ENCODE measurements around the gene DGCR2.

The DGCR2 gene

DNA sequence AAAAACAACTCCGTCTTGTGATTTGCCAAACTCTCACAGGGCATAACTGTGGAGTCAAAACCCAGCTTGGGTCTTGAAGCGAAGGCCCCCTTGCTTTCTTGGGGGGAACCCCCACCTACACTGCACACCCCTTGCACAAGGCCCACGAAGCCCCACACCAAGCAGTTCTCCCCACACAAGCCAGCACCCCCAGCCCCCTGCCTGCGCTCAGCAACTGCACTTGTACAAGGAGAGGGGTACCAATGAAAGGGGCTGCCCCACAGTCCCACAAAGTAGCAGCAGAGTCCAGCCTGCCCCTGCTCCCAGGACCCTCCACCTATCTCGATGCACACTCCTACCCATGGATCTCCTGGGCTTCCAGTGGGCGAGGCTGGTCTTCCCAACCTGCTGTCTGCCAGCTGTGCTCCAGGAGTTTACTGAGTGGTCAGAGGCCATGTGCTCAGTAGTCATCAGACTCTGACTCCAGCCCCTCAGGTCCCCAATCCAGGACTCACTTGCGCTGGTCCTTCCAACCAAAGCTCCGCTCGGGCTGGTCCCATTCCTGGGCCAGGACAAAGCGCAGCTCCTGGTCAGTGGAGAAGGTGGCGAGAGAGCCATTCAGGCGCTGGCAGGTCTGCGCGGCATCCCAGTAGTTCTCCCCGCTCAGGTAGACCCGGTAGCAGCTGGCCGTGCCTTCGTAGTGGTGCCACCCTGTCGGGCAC is 57.7 kb downstream of the DGCR2 start:
- H3K27me3 ChIP-seq (ENCODE audit: control insufficient read depth, insufficient read depth, low read length) = no peaks in the 10 kb centered on the region
- peaks cover 14% of the 10 kb centered on the region for H3K36me3 ChIP-seq (ENCODE audit: control insufficient read depth, insufficient read depth, low read length)
- H3K9me3 ChIP-seq (ENCODE audit: control insufficient read depth, low read length) = no peaks in the 10 kb centered on the region
- no peak overlapping the region for H3K9ac ChIP-seq (ENCODE audit: low read length)
- H3K4me3 ChIP-seq (ENCODE audit: low read length) = no peak overlapping the region
- H3K4me1 ChIP-seq (ENCODE audit: control insufficient read depth, insufficient read depth, low read length) = peaks cover 6% of the 10 kb centered on the region

DNA sequence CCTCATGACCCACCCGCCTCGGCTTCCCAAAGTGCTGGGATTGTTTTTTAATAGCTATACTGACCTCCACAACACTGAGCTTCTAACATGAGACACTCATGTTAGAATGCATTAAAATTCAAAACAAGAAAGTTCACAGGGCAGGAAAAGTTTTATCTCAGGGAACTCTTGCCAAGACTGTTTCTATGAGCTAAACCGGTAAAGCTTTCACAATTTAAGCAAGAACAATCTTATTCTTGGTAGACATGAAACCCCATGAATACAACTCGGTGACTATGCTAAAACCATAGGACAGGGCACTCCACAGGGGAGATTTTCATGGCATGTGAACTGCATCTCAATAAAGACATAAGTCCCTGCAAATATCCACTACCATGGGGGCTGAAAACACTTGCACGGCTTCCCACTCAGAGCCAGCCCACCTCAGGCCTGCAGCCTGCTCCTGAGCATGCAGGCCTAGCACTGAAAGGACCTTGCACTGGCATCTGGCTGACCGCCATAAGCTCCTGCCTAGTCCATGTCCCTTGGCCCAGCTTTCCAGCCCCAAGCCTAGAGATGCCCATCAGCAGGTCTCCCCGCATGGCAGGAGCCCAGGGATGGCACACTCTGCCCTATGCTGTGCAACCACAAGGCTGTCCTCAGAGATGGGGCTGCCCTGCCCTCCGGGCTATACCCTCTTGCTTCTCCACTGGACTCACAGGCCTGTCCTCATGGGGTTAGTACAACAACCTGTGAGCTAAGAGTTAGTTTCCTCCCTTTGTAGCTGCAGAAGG is 58.4 kb downstream of the DGCR2 start:
- peaks cover 6% of the 10 kb centered on the region for H3K4me1 ChIP-seq (ENCODE audit: control insufficient read depth, insufficient read depth, low read length)
- no peaks in the 10 kb centered on the region for H3K9me3 ChIP-seq (ENCODE audit: control insufficient read depth, low read length)
- no peaks in the 10 kb centered on the region for H3K27me3 ChIP-seq (ENCODE audit: control insufficient read depth, insufficient read depth, low read length)
- peaks cover 14% of the 10 kb centered on the region for H3K36me3 ChIP-seq (ENCODE audit: control insufficient read depth, insufficient read depth, low read length)
- H3K9ac ChIP-seq (ENCODE audit: low read length) = no peak overlapping the region
- no peak overlapping the region for H3K4me3 ChIP-seq (ENCODE audit: low read length)

DNA sequence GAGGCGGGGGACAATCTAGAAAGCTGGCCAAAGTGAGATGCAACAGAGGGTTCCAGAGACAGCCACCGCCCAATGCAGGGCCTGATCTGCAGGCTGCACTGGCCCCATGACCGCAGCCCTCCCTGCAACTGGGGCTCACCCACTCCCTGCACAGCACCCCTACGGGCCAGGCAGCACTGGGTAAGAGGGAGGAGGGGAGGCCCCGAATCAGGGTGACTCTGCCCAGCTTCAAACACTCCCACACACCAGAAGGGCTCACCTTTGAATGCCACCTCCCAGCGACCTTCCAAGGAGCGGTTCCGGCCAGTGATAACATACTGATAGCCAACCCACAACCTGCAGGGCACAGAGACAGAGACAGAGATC is 59.3 kb downstream of the DGCR2 start:
- Histone ChIP-seq H3K36me3 (ENCODE audit: control insufficient read depth, insufficient read depth, low read length) (peaks cover 14% of the 10 kb centered on the region), H3K9me3 (ENCODE audit: control insufficient read depth, low read length) (no peaks in the 10 kb centered on the region), H3K27me3 (ENCODE audit: control insufficient read depth, insufficient read depth, low read length) (no peaks in the 10 kb centered on the region), H3K4me3 (ENCODE audit: low read length) (no peak overlapping the region), H3K4me1 (ENCODE audit: control insufficient read depth, insufficient read depth, low read length) (peaks cover 6% of the 10 kb centered on the region), H3K9ac (ENCODE audit: low read length) (no peak overlapping the region)

DNA sequence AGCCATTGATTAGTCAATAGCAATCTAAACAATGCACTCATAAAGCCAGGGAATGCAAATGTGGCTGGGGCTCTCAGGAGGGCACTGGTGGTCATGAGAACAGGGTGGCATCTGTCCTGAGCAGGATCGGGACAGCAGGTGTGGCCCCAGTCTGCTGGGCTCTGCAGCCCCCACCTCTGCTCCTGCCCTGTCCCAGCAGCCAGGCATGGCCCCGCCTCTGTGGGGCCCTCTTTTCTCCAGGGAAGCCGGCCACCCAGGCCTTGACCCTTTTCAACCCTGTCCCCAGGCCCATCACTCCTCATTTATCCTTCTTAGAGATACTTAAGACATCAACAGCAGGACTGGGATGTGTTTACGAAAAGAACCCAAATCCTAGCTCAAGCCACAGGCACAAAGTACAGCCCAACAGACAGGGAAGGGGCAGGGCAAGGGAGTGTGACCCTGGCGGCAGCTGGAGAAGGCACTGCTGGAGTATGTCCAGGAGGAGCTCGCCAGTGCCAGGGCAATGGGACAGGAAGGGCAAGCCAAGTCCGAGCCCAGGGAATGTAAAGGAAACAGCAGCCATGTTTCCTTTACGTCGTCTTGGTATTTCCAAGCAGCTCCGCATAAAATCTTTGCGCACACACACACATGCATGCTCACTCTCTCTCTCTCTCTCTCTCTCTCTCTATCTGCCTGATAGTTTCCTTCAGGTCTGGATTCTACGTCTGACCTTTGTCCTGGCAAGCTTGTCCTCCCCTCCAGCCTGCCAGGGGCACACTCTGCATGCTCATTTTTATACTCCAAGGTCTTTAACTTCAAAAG is 59.9 kb downstream of the DGCR2 start:
- peaks cover 14% of the 10 kb centered on the region for H3K36me3 ChIP-seq (ENCODE audit: control insufficient read depth, insufficient read depth, low read length)
- H3K4me1 ChIP-seq (ENCODE audit: control insufficient read depth, insufficient read depth, low read length) = peaks cover 6% of the 10 kb centered on the region
- no peak overlapping the region for H3K4me3 ChIP-seq (ENCODE audit: low read length)
- no peak overlapping the region for H3K9ac ChIP-seq (ENCODE audit: low read length)
- no peaks in the 10 kb centered on the region for H3K9me3 ChIP-seq (ENCODE audit: control insufficient read depth, low read length)
- H3K27me3 ChIP-seq (ENCODE audit: control insufficient read depth, insufficient read depth, low read length) = no peaks in the 10 kb centered on the region

DNA sequence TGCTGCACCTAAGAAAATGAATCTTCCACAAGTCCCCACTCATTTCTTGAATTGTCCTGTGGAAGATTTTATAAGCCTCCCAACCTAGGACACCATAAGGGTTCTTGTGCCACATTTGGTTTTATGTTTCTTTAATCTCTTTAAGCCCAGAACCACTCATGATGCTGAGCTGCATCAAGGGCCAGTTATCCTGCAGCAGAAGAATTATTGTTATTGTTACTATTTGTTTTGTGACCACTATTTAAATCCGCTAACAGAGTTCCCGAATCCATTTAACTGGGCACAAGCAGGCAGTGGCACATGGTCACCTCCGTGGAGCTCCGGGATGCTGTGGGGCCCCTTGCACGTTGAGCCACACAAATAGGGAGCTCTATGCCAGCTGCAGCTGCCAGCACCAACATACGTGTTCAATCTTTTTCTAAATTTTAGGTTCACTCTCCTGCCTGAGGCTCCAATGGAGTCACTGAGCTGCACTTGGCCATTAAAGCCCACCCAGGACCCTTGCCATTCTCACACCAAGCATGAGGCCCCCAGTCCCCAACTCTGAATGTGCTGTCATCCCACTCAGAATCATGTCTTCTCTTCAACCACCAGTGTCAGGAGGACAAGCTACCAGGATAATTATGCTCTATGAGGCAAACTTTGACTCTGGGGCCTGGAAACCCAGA is 60.6 kb downstream of the DGCR2 start:
- no peak overlapping the region for H3K4me3 ChIP-seq (ENCODE audit: low read length)
- no peaks in the 10 kb centered on the region for H3K27me3 ChIP-seq (ENCODE audit: control insufficient read depth, insufficient read depth, low read length)
- no peaks in the 10 kb centered on the region for H3K9me3 ChIP-seq (ENCODE audit: control insufficient read depth, low read length)
- H3K36me3 ChIP-seq (ENCODE audit: control insufficient read depth, insufficient read depth, low read length) = peaks cover 14% of the 10 kb centered on the region
- peaks cover 6% of the 10 kb centered on the region for H3K4me1 ChIP-seq (ENCODE audit: control insufficient read depth, insufficient read depth, low read length)
- no peak overlapping the region for H3K9ac ChIP-seq (ENCODE audit: low read length)

DNA sequence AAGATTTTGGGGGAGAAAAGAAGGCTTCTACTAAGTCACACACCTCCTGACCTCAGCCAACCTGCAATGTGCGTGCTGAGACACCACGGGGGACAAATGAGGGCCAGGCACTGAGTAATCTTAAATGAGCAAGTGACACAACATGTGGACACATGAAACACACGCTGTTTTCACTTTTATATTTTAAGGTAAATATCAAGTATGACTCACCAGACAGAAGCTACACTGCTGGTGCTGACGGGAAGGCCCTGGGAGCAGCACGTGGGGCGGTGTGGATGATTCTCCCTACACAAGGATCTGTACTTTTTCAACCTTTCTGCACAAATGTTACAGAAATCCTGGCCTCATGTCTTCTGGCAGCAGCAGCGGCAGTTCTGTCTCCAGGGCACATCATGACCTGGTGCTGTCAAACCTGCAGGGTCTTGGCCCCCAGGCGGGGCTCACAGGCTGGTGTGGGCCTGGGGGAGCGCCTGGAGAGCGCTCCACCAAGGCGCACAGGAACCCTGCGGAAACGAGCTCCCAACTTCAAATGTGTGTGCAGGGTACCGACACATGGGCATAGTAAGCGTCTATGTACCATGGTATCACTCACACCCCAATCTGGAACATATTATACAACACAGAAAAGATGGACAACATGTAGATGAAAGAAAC is 61.7 kb downstream of the DGCR2 start:
- peaks cover 6% of the 10 kb centered on the region for H3K4me1 ChIP-seq (ENCODE audit: control insufficient read depth, insufficient read depth, low read length)
- H3K36me3 ChIP-seq (ENCODE audit: control insufficient read depth, insufficient read depth, low read length) = peaks cover 14% of the 10 kb centered on the region
- no peak overlapping the region for H3K9ac ChIP-seq (ENCODE audit: low read length)
- H3K27me3 ChIP-seq (ENCODE audit: control insufficient read depth, insufficient read depth, low read length) = no peaks in the 10 kb centered on the region
- no peak overlapping the region for H3K4me3 ChIP-seq (ENCODE audit: low read length)
- no peaks in the 10 kb centered on the region for H3K9me3 ChIP-seq (ENCODE audit: control insufficient read depth, low read length)

DNA sequence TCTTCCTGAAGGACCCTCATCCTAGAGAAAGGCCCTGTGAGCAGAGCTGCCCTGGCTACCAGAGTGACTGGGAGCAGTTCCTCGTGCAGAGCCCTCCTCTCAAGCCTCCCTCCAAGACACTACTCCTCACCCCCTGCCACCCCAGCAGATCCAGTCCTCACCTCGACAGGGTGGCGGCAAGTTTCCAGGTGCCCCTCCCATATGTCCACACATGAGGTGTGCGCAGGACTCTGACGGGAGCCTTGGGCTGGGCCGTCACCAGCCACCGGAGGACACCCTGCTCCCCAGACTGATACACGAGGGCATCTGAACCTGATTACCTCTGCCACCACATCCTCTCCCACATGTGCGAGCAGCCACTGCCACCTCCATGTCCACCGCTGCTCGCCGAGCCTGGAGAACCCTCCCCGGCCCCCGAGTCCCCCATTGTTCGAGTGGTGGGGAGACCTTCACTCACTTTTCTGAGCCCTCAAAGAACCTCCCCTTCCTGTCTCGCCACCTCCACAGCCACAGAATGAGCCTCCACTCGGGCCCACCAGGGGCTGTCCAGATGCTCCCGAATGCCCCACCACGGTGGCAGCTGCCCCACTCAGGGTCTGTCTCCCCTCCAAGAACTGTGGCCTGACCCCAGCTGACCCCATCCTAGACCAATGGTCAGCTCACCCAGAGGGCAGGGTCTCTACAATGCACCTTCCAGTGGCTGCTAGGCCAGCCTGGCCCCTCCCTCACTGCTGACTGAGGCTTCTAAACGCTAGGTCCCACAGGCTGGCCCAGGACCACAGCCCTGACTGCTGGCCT is 62.5 kb downstream of the DGCR2 start:
- Histone ChIP-seq H3K36me3 (ENCODE audit: control insufficient read depth, insufficient read depth, low read length) (peaks cover 9% of the 10 kb centered on the region), H3K9me3 (ENCODE audit: control insufficient read depth, low read length) (no peaks in the 10 kb centered on the region), H3K4me1 (ENCODE audit: control insufficient read depth, insufficient read depth, low read length) (peaks cover 6% of the 10 kb centered on the region), H3K4me3 (ENCODE audit: low read length) (no peak overlapping the region), H3K27me3 (ENCODE audit: control insufficient read depth, insufficient read depth, low read length) (no peaks in the 10 kb centered on the region), H3K9ac (ENCODE audit: low read length) (no peak overlapping the region)

DNA sequence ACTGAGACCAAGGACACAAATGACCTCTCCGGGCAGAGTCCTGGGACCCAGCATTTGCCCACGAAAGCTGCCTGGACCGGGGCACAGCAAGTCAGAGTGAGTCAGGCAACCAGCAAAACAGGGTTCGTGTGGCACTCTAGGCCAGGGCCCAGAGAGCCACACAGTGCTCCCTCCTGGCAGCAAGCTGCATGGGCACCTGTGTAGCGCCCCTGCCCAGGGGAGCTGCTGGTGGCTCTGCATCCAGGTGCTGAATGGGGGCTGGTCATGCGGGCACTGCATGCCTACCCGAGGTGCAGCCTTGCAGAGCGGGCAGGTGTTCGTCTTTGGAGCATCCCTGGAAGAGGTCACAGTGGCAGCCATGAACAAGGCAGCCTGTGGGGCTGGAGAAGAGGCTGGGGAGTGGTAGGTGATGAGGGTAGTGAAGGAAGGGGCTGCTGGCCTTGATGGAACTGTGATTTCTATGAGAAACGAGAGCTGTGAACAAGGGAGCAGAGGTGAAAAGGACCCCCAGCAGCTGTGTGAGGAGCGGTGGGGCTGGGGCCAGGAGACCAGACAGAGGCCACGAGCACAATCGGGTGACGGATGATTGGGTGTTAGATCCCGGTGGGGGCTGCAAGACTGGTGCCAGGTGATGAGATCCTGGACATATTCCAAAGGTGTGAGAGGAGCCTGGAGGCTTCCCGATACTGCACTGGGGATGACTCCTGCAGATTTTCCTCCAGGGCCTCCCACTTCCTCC is 63.3 kb downstream of the DGCR2 start:
- H3K27me3 ChIP-seq (ENCODE audit: control insufficient read depth, insufficient read depth, low read length) = no peaks in the 10 kb centered on the region
- H3K9ac ChIP-seq (ENCODE audit: low read length) = no peak overlapping the region
- peaks cover 7% of the 10 kb centered on the region for H3K36me3 ChIP-seq (ENCODE audit: control insufficient read depth, insufficient read depth, low read length)
- H3K4me1 ChIP-seq (ENCODE audit: control insufficient read depth, insufficient read depth, low read length) = peaks cover 6% of the 10 kb centered on the region
- no peak overlapping the region for H3K4me3 ChIP-seq (ENCODE audit: low read length)
- no peaks in the 10 kb centered on the region for H3K9me3 ChIP-seq (ENCODE audit: control insufficient read depth, low read length)

DNA sequence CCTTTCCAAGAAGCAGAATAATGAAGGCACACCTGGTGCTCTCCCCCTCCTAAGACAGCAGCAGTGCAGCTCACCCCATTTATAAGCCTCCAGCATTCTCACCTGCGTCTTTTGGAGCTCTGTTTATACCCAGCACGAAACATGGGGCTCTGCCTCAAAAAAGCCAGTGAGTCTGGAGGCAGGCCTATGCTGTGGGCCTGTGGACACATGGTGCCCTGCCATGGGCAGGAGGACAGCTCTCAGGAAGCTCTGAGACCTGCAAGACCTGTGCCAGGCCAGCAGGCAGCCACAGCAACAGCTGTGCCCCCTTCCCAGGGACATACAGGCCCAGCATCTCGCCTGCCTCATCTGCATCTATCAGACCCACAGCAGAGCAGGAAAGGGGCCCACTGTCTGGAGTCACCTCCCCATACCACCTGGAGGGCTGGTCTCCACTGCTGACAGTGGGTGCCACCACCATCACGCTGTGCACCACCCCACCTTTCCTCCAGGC is 64.2 kb downstream of the DGCR2 start:
- Histone ChIP-seq H3K27me3 (ENCODE audit: control insufficient read depth, insufficient read depth, low read length) (no peaks in the 10 kb centered on the region), H3K9me3 (ENCODE audit: control insufficient read depth, low read length) (no peaks in the 10 kb centered on the region), H3K4me3 (ENCODE audit: low read length) (no peak overlapping the region), H3K9ac (ENCODE audit: low read length) (no peak overlapping the region), H3K4me1 (ENCODE audit: control insufficient read depth, insufficient read depth, low read length) (peaks cover 6% of the 10 kb centered on the region), H3K36me3 (ENCODE audit: control insufficient read depth, insufficient read depth, low read length) (peaks cover 7% of the 10 kb centered on the region)

DNA sequence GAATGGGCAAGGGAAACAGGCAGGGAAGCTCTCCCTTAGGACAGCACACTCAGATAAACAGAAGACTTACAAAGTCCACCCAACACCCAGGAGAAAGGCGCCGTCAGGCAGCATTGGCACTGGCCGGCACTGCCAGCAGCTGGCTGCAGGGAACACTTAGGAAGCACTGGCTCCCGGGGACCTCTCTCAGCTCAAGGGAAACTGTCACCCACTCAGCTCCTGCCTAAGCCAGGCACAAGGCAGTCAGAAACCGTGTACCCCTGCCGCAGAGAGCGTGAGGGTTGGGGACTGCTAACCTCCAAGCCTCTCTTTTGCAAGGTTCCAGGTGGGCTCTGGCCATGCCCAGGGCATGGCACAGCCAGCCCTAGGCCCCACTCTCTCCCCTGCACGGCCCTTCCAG is 64.7 kb downstream of the DGCR2 start:
- Histone ChIP-seq H3K9me3 (ENCODE audit: control insufficient read depth, low read length) (no peaks in the 10 kb centered on the region), H3K4me3 (ENCODE audit: low read length) (no peak overlapping the region), H3K27me3 (ENCODE audit: control insufficient read depth, insufficient read depth, low read length) (no peaks in the 10 kb centered on the region), H3K36me3 (ENCODE audit: control insufficient read depth, insufficient read depth, low read length) (peaks cover 7% of the 10 kb centered on the region), H3K9ac (ENCODE audit: low read length) (no peak overlapping the region), H3K4me1 (ENCODE audit: control insufficient read depth, insufficient read depth, low read length) (peaks cover 6% of the 10 kb centered on the region)
